HepG2 (cell line): ENCODE data around the gene FAM163A. TPM values are rescaled to one million over a fixed set of nuclear protein-coding genes. Genes with fewer than 3 reads are reported as not detected.

ENCODE experiments used
- ATAC-seq: fragments of 200-7000 bp; cut with Tn5 transposase; 3 replicates; pipeline ENCODE4 v1.9.1; 2020; ENCODE audit warnings: mild to moderate bottlenecking, moderate library complexity
- BruUV-seq: library from RNA; stranded (reverse); fragments of 400-500 nt; replicated peaks from 2 replicates; lab custom pipeline; 2021; lab: Mats Ljungman, UMichigan
- CTCF ChIA-PET: fragments of 300-600 bp; formaldehyde crosslinking; extraction: SDS; loops from one replicate; lab custom pipeline; 2021; ENCODE audit warnings: low total read pairs, inconsistent platforms, low intra/inter-chr PET ratio; lab: Yijun Ruan, JAX
- POLR2A ChIA-PET: fragments of 350-600 bp; sonication (Branson Sonifier 250); formaldehyde crosslinking; loops from one replicate; lab custom pipeline; 2020; ENCODE audit warnings: antibody characterized with exemption, inconsistent platforms; lab: Yijun Ruan, JAX
- DNase-seq: peaks from one replicate; pipeline ENCODE4 v3.0.0-alpha.2; 2015; ENCODE audit warnings: low spot score
- FAIRE-seq: peaks from 3 replicates; lab custom pipeline; 2011; peaks lifted over from hg19 to GRCh38; lab: Jason Lieb, UNC
- H2AFZ ChIP-seq: one replicate; pipeline ENCODE4 v1.6.1; 2011; ENCODE audit warnings: low read length, inconsistent platforms
- H3K27ac ChIP-seq: fragments of 300-600 bp; 3 replicates; pipeline ENCODE4 v1.8.0; 2011; ENCODE audit warnings: mixed run types, mild to moderate bottlenecking, mixed read lengths, low read length, inconsistent platforms; ENCODE audit not compliant: insufficient read depth; ENCODE audit errors: extremely low read length
- H3K27me3 ChIP-seq, 2 experiments: fragments of 200-600 bp in 1 of 2; 2 replicates in 1 of 2; 3 replicates in 1 of 2; pipeline versions ENCODE4 v1.6.0 to v1.8.0; 2011; ENCODE audit warnings: low read length in 2 of 2, mild to moderate bottlenecking in 2 of 2, moderate library complexity in 2 of 2, inconsistent platforms in 1 of 2; ENCODE audit not compliant: insufficient read depth in 2 of 2, control insufficient read depth in 1 of 2
- H3K36me3 ChIP-seq, 2 experiments: fragments of 200-600 bp in 1 of 2; replicated peaks in 1 of 2; 2 replicates in 1 of 2; 3 replicates in 1 of 2; pipeline versions ENCODE4 v1.5.1 to v1.8.0; 2011; ENCODE audit warnings: low read length in 2 of 2, inconsistent platforms in 1 of 2; ENCODE audit not compliant: insufficient read depth in 2 of 2, control insufficient read depth in 1 of 2
- H3K4me1 ChIP-seq: 2 replicates; pipeline ENCODE4 v1.5.1; 2012; ENCODE audit warnings: low read length, inconsistent platforms; ENCODE audit not compliant: insufficient read depth
- H3K4me2 ChIP-seq: 2 replicates; pipeline ENCODE4 v1.6.0; 2011; ENCODE audit warnings: low read depth, low read length, inconsistent platforms
- H3K4me3 ChIP-seq, 3 experiments: fragments of 200-600 bp in 1 of 3; sonication (generic), shearing (Covaris generic) in 1 of 3; replicated peaks in 1 of 3; 2 replicates each; pipeline ENCODE4 v1.5.1; 2011 to 2016; ENCODE audit warnings: low read length in 3 of 3, inconsistent platforms in 2 of 3, low read depth in 2 of 3, mild to moderate bottlenecking in 2 of 3, control low read depth in 1 of 3, mixed read lengths in 1 of 3; ENCODE audit not compliant: insufficient read depth in 1 of 3
- H3K79me2 ChIP-seq: one replicate; pipeline ENCODE4 v1.6.1; 2011; ENCODE audit warnings: low read length, inconsistent platforms; ENCODE audit not compliant: insufficient read depth
- H3K9ac ChIP-seq: 2 replicates; pipeline ENCODE4 v1.6.0; 2011; ENCODE audit warnings: mild to moderate bottlenecking, low read depth, low read length, inconsistent platforms; ENCODE audit not compliant: insufficient read depth
- H3K9me3 ChIP-seq: 2 replicates; pipeline ENCODE4 v1.5.1; 2012; ENCODE audit warnings: mild to moderate bottlenecking, low read length
- H4K20me1 ChIP-seq: 2 replicates; pipeline ENCODE4 v1.6.0; 2011; ENCODE audit warnings: inconsistent platforms, mild to moderate bottlenecking, low read length, moderate library complexity; ENCODE audit not compliant: insufficient read depth
- EEA1 ChIP-seq: sonication (generic); formaldehyde crosslinking; IDR thresholded peaks from 2 replicates; pipeline ENCODE4 v1.5.1; 2020; ENCODE audit warnings: mild to moderate bottlenecking, missing genetic modification reagents, borderline replicate concordance
- FOXM1 ChIP-seq: sonication (generic); formaldehyde crosslinking; IDR thresholded peaks from 2 replicates; pipeline ENCODE4 v1.5.0; 2020; ENCODE audit warnings: missing genetic modification reagents
- JUN ChIP-seq: sonication (generic); formaldehyde crosslinking; IDR thresholded peaks from 2 replicates; pipeline ENCODE4 v1.4.0; 2020; ENCODE audit warnings: mild to moderate bottlenecking, missing genetic modification reagents
- NR2F2 ChIP-seq: IDR thresholded peaks from 2 replicates; pipeline ENCODE4 v1.6.1; 2012; ENCODE audit warnings: low read depth, inconsistent platforms, borderline replicate concordance
- PAWR ChIP-seq: sonication (generic); formaldehyde crosslinking; IDR thresholded peaks from 2 replicates; pipeline ENCODE4 v1.4.0; 2020; ENCODE audit warnings: missing genetic modification reagents, mild to moderate bottlenecking, borderline replicate concordance
- PHF20 ChIP-seq: sonication (generic); formaldehyde crosslinking; IDR thresholded peaks from 2 replicates; pipeline ENCODE4 v1.5.0; 2020; ENCODE audit warnings: mild to moderate bottlenecking, missing genetic modification reagents
- TEAD2 ChIP-seq: sonication (generic); formaldehyde crosslinking; IDR thresholded peaks from 2 replicates; pipeline ENCODE4 v1.9.0; 2021; ENCODE audit warnings: missing genetic modification reagents
- THAP11 ChIP-seq: IDR thresholded peaks from 2 replicates; pipeline ENCODE4 v1.6.1; 2016; ENCODE audit warnings: missing biosample characterization, missing genetic modification reagents
- ZNF326 ChIP-seq: sonication (generic); formaldehyde crosslinking; IDR thresholded peaks from 2 replicates; pipeline ENCODE4 v1.4.0; 2020; ENCODE audit warnings: missing genetic modification reagents, borderline replicate concordance
- ZNF512B ChIP-seq: sonication (generic); formaldehyde crosslinking; IDR thresholded peaks from 2 replicates; pipeline ENCODE4 v1.5.1; 2020; ENCODE audit warnings: missing genetic modification reagents, mild to moderate bottlenecking, borderline replicate concordance
- WGBS: methylation state at CpG from one replicate; pipeline ENCODE4 v1.1.6; 2017; ENCODE audit warnings: low lambda C conversion rate; 5-methylcytosine and 5-hydroxymethylcytosine counted together
- in situ Hi-C: cut with HindIII; loops from 2 replicates; pipeline ENCODE4 v1.10.0; 2017; ENCODE audit warnings: low pct_unique_long_range_greater_than_20kb; ENCODE audit not compliant: extremely low pct_ligation_motif_present
- intact Hi-C: fragments of 100-400 bp; cut with micrococcal nuclease; formaldehyde crosslinking; loops from one replicate; pipeline ENCODE4 v1.10.0; 2022; ENCODE audit not compliant: unreplicated experiment
- polyA plus RNA-seq, 8 experiments: library from polyadenylated mRNA; depleted of rRNA in 3 of 8; stranded (reverse) in 7 of 8; unstranded in 1 of 8; fragments of >200 nt; fragmentation: Illumina TruSeq in 4 of 8; extraction: Trizol in 4 of 8; gene quantifications; 2 replicates each; pipeline versions ENCODE4 v1.2.1 to v1.2.3, GENCODE V29; 2011 to 2016; ENCODE audit warnings: low read depth in 4 of 8, missing spikeins in 1 of 8, mixed read lengths in 1 of 8; ENCODE audit not compliant: insufficient read depth in 1 of 8
- total RNA-seq, 5 experiments: library from RNA; depleted of rRNA; stranded (reverse); fragments of >200 nt; fragmentation: Illumina TruSeq; extraction: Trizol; gene quantifications; 2 replicates each; pipeline ENCODE4 v1.2.3, GENCODE V29; 2016; ENCODE audit warnings: low read depth in 1 of 5
- TF ChIP-seq, protein P1 (sequence below): sonication (generic); formaldehyde crosslinking; IDR thresholded peaks from 2 replicates; pipeline ENCODE4 v1.4.0; 2020; ENCODE audit warnings: missing genetic modification reagents, borderline replicate concordance
- TF ChIP-seq, protein P2 (sequence below): sonication (generic); formaldehyde crosslinking; IDR thresholded peaks from 2 replicates; pipeline ENCODE4 v1.4.0; 2020; ENCODE audit warnings: missing genetic modification reagents, borderline replicate concordance
- TF ChIP-seq, protein P3 (sequence below): sonication (generic); formaldehyde crosslinking; IDR thresholded peaks from 2 replicates; pipeline ENCODE4 v1.5.0; 2020; ENCODE audit warnings: mild to moderate bottlenecking, missing genetic modification reagents, borderline replicate concordance

Gene FAM163A
- total and polyA plus RNA-seq, 2 of the 13 experiments (the other 11 are each of a cell fraction or from before 2014, with no cell fraction given): not detected

DNA sequence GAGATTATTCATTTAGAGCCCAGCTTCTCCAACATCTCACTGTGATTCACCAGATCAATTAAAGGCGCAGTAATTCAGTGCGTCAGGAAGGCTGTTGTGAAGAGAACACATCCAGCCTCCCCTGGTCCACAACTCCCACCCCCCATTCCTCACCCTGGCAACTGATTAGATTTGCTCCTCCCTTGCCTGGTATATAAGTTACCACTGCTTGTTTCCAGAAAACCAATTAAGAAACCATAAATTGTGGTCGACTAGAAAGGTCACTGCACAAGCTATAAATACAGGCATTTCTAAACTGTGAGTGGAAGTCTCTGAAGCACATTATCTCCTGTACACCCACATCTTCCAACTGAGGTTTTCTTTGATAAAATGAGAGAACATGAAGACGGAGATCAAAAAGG lies 41.9 kb downstream of the FAM163A start:
- FAIRE-seq: no peak
- no peak overlapping the region for H3K27ac ChIP-seq
- BruUV-seq: no TSS peak
- H3K9ac ChIP-seq: no peak overlapping the region
- no peaks in the 10 kb centered on the region for H3K4me1 ChIP-seq
- in situ Hi-C loops: no loop called here
- no peak for DNase-seq
- ChIA-PET CTCF (no interaction called here), POLR2A (no interaction called here)
- H3K9me3 ChIP-seq: no peaks in the 10 kb centered on the region
- WGBS: 29% methylated on average over 4 of the region's 4 CpGs
- no peak overlapping the region for H3K4me3 ChIP-seq
- H4K20me1 ChIP-seq: no peaks in the 10 kb centered on the region
- H3K27me3 ChIP-seq: peaks cover 2 to 33% of the 10 kb centered on the region in 2 experiments; a peak in 3 of 5 replicates
- intact Hi-C loops: no loop called here
- no peak overlapping the region for H3K4me2 ChIP-seq
- no peak overlapping the region for H2AFZ ChIP-seq
- no peak for ATAC-seq
- H3K36me3 ChIP-seq: no peaks in the 10 kb centered on the region
- no peaks in the 10 kb centered on the region for H3K79me2 ChIP-seq
- no peak for TF ChIP-seq THAP11
- no peak for TF ChIP-seq PAWR (CRISPR knock-in tag)
- no peak for TF ChIP-seq NR2F2
- TF ChIP-seq ZNF512B (CRISPR knock-in tag): no peak
- no peak for TF ChIP-seq TEAD2
- no peak for TF ChIP-seq PHF20 (CRISPR knock-in tag)
- TF ChIP-seq ZNF326: no peak
- no peak for TF ChIP-seq EEA1 (CRISPR knock-in tag)
- TF ChIP-seq, protein P1, sequence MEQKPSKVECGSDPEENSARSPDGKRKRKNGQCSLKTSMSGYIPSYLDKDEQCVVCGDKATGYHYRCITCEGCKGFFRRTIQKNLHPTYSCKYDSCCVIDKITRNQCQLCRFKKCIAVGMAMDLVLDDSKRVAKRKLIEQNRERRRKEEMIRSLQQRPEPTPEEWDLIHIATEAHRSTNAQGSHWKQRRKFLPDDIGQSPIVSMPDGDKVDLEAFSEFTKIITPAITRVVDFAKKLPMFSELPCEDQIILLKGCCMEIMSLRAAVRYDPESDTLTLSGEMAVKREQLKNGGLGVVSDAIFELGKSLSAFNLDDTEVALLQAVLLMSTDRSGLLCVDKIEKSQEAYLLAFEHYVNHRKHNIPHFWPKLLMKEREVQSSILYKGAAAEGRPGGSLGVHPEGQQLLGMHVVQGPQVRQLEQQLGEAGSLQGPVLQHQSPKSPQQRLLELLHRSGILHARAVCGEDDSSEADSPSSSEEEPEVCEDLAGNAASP (CRISPR knock-in tag): no peak
- no peak for TF ChIP-seq JUN (CRISPR knock-in tag)
- TF ChIP-seq, protein P2, sequence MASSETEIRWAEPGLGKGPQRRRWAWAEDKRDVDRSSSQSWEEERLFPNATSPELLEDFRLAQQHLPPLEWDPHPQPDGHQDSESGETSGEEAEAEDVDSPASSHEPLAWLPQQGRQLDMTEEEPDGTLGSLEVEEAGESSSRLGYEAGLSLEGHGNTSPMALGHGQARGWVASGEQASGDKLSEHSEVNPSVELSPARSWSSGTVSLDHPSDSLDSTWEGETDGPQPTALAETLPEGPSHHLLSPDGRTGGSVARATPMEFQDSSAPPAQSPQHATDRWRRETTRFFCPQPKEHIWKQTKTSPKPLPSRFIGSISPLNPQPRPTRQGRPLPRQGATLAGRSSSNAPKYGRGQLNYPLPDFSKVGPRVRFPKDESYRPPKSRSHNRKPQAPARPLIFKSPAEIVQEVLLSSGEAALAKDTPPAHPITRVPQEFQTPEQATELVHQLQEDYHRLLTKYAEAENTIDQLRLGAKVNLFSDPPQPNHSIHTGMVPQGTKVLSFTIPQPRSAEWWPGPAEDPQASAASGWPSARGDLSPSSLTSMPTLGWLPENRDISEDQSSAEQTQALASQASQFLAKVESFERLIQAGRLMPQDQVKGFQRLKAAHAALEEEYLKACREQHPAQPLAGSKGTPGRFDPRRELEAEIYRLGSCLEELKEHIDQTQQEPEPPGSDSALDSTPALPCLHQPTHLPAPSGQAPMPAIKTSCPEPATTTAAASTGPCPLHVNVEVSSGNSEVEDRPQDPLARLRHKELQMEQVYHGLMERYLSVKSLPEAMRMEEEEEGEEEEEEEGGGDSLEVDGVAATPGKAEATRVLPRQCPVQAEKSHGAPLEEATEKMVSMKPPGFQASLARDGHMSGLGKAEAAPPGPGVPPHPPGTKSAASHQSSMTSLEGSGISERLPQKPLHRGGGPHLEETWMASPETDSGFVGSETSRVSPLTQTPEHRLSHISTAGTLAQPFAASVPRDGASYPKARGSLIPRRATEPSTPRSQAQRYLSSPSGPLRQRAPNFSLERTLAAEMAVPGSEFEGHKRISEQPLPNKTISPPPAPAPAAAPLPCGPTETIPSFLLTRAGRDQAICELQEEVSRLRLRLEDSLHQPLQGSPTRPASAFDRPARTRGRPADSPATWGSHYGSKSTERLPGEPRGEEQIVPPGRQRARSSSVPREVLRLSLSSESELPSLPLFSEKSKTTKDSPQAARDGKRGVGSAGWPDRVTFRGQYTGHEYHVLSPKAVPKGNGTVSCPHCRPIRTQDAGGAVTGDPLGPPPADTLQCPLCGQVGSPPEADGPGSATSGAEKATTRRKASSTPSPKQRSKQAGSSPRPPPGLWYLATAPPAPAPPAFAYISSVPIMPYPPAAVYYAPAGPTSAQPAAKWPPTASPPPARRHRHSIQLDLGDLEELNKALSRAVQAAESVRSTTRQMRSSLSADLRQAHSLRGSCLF (CRISPR knock-in tag): no peak
- no peak for TF ChIP-seq FOXM1 (CRISPR knock-in tag)
- TF ChIP-seq, protein P3, sequence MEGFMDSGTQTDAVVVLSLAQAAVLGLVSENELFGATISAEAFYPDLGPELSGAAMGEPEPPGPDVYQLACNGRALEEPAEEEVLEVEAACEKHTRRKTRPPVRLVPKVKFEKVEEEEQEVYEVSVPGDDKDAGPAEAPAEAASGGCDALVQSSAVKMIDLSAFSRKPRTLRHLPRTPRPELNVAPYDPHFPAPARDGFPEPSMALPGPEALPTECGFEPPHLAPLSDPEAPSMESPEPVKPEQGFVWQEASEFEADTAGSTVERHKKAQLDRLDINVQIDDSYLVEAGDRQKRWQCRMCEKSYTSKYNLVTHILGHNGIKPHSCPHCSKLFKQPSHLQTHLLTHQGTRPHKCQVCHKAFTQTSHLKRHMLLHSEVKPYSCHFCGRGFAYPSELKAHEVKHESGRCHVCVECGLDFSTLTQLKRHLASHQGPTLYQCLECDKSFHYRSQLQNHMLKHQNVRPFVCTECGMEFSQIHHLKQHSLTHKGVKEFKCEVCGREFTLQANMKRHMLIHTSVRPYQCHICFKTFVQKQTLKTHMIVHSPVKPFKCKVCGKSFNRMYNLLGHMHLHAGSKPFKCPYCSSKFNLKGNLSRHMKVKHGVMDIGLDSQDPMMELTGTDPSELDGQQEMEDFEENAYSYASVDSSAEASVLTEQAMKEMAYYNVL: no peak
